Endometrial microvascular endothelial cells (primary cell): ENCODE measurements around the gene PRADC1. TPM values are rescaled to one million over a fixed set of nuclear protein-coding genes. Genes with fewer than 3 reads are reported as not detected.

Experiments
- in situ Hi-C: cut with HindIII; loops from 2 replicates; pipeline ENCODE4 v1.10.0; 2017; ENCODE audit warnings: low sequenced_read_pairs, low pct_unique_long_range_greater_than_20kb; ENCODE audit errors: inconsistent ontology term
- total RNA-seq: library from RNA; depleted of rRNA; stranded (reverse); fragments of >200 nt; gene quantifications from one replicate; pipeline ENCODE4 v1.2.3, GENCODE V29; 2015; ENCODE audit errors: inconsistent ontology term

The PRADC1 gene
- total RNA-seq, 1 donor from 2014 or later: 33.3 TPM

GRCh38 chr2:73243884-73244570 is 11.0 kb upstream of the PRADC1 start:
- in situ Hi-C loops: no loop called here

- in situ Hi-C loops: no loop called here
These were observed 6.7 kb upstream of the PRADC1 start for GRCh38 chr2:73239776-73240175.

- in situ Hi-C loops: no loop called here
These were observed 5.9 kb upstream of the PRADC1 start for GRCh38 chr2:73238976-73239375.

- in situ Hi-C loops: no loop called here
These were observed 5.1 kb upstream of the PRADC1 start for GRCh38 chr2:73238149-73238548.

- in situ Hi-C loops: no loop called here
These were observed 4.1 kb upstream of the PRADC1 start for GRCh38 chr2:73237168-73237567.

GRCh38 chr2:73235315-73236028 is 2.4 kb upstream of the PRADC1 start:
- in situ Hi-C loops: no loop called here

- in situ Hi-C loops: no loop called here
These were observed 1.1 kb upstream of the PRADC1 start, which contains the start of gene CCT7 for GRCh38 chr2:73233932-73234832. Gene CCT7, plus strand, starts transcription at chr2:73234308. Its CDS starts 71 bp downstream, at chr2:73234379.

GRCh38 chr2:73232403-73233153 is 461 bp downstream of the PRADC1 start:
- in situ Hi-C loops: no loop called here

GRCh38 chr2:73228631-73229030 is 4.4 kb downstream of the PRADC1 start:
- in situ Hi-C loops: no loop called here

GRCh38 chr2:73227086-73227485 is 6.0 kb downstream of the PRADC1 start:
- in situ Hi-C loops: no loop called here

- in situ Hi-C loops: no loop called here
These were observed 7.3 kb downstream of the PRADC1 start for GRCh38 chr2:73225513-73226360.

GRCh38 chr2:73223821-73224220 is 9.2 kb downstream of the PRADC1 start:
- in situ Hi-C loops: no loop called here

- in situ Hi-C loops: no loop called here
These were observed 14.7 kb downstream of the PRADC1 start for GRCh38 chr2:73218298-73218697.

- in situ Hi-C loops: no loop called here
These were observed 15.2 kb downstream of the PRADC1 start for GRCh38 chr2:73217826-73218225.

- in situ Hi-C loops: no loop called here
These were observed 15.9 kb downstream of the PRADC1 start for GRCh38 chr2:73217160-73217559.

- in situ Hi-C loops: no loop called here
These were observed 17.8 kb downstream of the PRADC1 start for GRCh38 chr2:73215254-73215653.

GRCh38 chr2:73214120-73215035 is 18.7 kb downstream of the PRADC1 start, which contains the start of gene SMYD5:
Gene SMYD5, plus strand, starts transcription at chr2:73214245. Its CDS starts 22 bp downstream, at chr2:73214267.
- in situ Hi-C loops: no loop called here
